ENCODE results near the gene TNFAIP2.
"Not testable (repeated sequence)": the region's sequence is repeated elsewhere in the genome, so short reads cannot be mapped to it uniquely, and the experiment has no call there.

The TNFAIP2 gene

DNA sequence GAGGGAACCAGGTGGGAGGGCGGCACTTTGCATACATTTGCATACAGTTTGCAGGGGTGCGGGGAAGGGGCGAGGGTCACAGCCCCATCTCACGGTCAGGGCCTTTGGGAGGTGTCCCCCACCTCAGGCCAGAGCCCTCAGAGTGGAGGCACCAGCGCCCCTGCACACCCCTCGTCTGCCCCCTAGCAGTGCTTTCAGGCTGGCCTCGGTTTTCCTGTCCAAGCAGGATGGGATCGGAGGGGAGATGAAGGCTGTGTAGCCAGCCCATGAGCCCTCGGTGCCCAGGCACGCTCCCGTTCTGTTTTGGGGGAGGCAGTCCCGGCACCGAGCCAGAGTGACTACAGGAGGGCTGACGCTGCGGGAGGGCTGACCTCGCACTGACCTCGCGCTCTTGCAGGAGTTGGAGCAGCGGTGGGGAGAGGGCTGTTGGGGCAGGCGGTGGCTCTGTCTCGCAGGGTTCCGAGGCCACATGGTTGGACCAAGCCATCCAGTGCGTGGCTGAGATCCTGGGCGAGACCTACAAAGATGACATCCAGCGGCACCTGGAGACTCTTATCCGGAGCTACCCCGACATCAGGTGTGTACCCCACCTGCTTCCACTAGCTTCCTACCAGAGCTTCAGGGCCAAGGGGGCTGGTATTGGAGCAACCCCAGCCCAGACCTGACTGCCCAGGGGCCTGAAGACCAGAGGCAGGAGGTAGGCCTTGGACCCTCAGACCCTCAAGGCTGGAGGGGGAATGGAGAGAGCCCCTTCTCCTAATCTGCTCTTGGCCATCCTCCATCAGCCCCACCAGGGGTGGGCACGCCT is 15.1 kb upstream of the TNFAIP2 start:
- no peak for DNase-seq

DNA sequence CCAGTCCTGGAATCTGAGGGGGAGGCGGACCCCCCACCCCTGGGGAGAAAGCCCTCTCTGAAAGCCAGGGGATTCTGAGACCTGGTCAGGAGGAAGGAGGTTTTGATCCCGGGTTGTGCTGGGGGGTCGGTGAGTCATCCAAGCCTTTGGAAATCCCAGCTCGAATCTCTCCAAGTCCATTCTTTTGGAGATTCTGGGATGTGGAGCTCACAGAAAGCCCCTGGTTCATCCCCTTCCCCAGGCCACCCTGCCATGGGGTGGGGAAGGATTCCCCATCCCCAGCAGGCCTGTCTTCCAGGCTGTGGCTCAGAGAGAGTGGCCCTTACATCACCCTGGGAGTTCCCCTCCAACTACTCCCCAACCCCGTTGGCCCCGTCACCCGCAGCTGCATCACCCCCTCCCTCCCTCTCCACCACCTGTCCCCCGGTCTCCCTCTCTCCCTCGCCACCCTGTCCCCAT is 14.5 kb upstream of the TNFAIP2 start:
- DNase-seq = no peak

DNA sequence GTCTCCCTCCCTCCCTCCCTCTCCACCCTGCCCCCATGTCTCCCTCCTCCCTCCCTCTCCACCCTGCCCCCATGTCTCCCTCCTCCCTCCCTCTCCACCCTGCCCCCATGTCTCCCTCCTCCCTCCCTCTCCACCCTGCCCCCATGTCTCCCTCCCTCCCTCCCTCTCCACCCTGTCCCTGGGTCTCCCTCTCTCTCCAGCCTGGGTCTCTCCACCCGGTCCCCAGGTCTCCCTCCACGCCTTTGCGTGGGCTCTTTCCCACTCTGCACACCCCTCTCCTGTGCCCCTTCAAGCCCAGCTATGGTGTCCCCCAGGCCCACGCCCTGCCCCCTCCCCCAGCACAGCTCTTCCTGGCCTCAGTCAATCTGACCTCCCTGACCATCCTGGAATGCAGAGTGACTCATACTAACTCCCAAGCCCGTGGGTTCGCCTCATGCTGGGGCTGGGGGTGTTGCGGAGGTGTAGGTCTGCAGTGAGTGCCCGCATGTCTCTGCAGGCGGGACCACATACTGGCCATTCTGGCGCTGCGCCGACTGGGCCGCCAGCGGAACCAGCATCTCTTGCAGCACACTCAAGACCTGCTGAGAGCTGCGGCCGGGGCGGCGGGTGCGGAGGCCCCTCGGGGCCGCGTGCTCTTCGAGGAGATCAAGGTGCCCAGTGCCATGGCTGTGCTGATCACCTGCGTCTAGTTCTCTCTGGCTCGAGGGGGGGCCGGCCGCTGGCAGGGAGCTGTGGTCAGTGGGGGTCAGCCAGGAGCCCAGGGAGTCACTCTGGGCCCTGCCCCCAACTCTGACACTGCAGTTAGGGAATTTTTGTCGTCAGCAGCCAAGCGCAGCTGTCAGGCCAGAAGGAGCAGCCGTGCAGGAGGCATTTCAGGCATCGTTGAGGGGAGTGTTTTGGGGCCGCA is 13.5 kb upstream of the TNFAIP2 start:
- DNase-seq = no peak

GRCh38 chr14:103110681-103111231 is 12.5 kb upstream of the TNFAIP2 start:
- no peak for DNase-seq

DNA sequence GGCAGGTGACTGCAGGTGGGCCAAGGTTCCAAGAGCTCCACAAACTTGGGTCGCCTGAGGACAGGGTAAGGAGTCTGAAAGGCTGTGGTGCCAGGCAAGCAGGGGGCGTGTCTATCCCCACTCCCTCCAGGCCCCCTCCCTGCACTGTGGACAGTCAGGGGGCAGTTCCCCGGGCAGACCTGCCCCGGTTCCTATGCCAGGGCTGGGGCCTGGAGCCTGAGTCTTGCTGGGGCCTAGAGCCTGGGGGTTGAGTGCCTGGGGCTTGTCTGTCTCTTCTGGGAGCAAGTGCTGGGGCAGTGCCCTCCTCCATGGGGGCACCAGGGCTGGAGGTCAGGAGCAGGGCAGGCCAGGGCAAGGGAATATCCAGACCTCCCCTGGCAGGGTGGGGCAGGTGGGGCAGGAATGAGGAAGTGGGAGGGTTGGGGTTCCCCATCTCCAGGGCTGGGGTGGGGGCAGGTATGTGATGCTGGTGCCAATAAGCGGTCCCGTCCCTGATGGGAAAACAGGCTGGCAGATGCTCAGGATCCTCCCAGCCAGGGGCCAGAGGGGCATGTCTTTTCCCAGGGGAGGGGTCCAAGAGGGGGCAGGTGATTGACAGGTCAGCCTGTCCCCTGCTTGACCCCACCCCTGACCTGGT is 11.9 kb upstream of the TNFAIP2 start:
- DNase-seq = no peak

GRCh38 chr14:103112400-103113243 is 10.6 kb upstream of the TNFAIP2 start:
- no peak for DNase-seq

DNA sequence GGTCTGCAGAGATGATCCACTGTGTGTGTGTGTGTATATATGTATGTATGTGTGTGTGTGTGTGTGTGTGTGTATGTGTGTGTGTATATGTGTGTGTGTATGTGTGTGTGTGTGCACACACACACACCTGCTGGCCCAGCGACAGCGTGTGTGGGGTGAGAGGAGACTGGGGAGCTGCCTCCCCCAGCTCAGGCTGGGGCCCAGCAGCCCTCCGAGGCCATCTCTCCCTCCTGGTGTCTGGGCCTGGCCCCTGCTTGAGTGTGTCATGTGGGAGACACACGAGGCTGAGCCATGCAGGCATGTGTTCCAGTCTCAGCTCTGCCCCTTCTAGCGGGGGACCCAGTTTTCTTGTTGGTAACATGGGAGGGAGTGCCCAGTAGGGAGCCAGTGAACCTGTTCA is 10.0 kb upstream of the TNFAIP2 start:
- DNase-seq = no peak

DNA sequence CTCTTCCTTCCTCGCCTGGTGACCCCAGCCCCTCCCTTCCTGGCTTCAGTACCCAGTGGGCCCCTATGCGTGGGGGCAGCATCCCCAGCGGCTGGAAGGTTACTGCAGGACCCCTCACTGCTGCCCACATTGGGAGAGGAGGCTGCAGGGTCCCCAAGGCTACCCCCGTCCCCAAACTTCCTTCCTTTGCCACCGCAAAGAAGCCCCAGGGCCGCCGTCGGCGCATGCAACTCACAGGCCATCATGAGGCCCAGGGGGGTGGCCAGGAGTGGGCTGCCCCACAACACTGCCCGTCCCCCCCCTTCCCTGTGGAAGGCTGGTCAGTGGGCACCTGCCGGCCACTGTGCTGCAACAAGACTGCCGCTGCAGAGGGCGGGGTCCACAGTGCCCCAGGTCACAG is 9.5 kb upstream of the TNFAIP2 start:
- DNase-seq = no peak

- DNase-seq = not testable (repeated sequence)
Measured at GRCh38 chr14:103115086-103115679, 8.1 kb upstream of the TNFAIP2 start.

- no peak for DNase-seq
Measured at GRCh38 chr14:103115845-103116572, 7.3 kb upstream of the TNFAIP2 start.

DNA sequence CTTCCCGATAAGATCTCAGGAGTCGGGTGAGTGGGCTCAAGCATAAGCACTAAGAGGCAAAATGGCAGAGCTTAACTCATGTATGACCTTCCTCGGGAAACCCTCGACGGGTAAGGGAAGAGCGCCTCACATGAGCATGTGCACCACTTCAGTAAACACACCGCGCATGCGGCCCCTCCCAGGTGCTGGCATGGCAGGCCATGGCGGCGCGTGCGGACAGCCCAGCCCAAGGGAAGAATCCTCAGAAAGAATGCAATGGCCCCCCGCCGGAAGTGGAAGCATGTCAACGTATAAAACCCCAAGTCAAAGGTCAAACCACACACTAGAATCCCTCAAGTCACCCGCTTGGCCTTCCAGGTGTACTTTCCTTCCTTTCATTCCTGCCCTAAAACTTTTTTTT is 6.6 kb upstream of the TNFAIP2 start:
- DNase-seq = no peak

- DNase-seq = not testable (repeated sequence)
Measured at GRCh38 chr14:103117499-103117898, 5.8 kb upstream of the TNFAIP2 start.

DNA sequence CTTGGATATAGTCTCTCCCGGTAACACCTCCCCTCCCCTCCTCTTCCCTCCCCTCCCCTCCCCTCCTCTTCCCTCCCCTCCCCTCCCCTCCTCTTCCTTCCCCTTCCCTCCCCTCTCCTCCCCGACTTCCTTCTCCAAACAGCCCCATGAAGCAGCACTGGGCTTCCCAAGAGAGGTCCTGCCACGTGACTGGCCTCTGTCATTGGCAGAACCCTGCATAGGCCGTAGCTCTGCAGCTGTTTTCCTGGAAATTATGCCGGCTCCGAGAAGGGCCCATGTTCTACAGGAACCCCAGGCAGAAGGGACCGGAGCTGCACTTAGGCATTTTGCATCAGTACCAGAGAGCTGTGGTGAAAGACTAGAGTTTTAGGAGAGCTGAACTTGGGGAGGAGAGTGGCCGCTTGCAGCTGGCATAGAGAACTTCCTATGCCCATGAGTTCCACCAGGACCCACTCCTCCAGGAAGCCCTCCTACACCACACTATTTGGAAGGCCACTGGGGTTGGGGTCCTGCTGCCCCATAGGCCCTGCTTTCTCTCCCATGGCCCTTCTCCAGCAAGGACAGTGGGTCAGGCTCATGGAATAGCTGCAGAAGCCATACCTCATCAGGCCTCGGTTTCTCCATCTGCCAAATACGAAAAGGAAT is 5.1 kb upstream of the TNFAIP2 start:
- DNase-seq = no peak

GRCh38 chr14:103118663-103119404 is 4.4 kb upstream of the TNFAIP2 start:
- DNase-seq = no peak

- not testable (repeated sequence) for DNase-seq
Measured at GRCh38 chr14:103119527-103119926, 3.7 kb upstream of the TNFAIP2 start.

DNA sequence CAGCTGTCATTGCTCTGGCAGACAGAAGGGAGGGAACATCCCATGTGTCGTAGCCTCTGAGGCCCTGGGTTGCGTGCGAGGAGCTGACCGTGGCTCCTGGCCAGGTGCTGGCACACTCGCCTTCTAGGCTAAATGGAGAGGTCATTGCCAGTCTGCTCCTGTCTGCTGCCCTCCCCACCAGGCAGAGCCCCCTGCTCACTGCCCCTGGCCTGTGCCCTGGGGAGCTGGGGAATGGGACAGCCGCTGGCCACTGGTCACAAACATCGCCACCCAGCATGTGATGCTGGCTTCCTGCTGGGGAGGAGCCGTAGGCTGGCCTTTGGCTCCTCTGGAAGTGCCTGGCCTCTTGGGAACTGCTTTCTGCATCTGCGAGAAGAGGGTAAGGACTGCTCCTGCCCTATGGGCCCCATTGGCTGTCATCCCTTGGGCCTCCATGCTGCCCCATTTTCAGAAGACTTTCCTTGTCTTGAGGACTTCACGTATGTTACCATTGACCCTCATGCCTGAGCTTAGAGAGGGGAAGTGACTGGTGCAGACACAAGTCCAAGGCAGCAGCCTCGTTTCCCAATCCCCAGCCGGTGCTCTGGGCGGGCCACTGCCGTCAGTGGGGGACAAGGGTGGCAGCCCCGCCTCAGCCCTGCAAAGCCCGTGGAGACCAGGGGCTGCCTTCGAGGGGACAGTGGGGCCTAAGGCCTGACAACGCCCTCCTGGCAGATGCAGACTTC is 2.0 kb upstream of the TNFAIP2 start:
- DNase-seq = no peak

DNA sequence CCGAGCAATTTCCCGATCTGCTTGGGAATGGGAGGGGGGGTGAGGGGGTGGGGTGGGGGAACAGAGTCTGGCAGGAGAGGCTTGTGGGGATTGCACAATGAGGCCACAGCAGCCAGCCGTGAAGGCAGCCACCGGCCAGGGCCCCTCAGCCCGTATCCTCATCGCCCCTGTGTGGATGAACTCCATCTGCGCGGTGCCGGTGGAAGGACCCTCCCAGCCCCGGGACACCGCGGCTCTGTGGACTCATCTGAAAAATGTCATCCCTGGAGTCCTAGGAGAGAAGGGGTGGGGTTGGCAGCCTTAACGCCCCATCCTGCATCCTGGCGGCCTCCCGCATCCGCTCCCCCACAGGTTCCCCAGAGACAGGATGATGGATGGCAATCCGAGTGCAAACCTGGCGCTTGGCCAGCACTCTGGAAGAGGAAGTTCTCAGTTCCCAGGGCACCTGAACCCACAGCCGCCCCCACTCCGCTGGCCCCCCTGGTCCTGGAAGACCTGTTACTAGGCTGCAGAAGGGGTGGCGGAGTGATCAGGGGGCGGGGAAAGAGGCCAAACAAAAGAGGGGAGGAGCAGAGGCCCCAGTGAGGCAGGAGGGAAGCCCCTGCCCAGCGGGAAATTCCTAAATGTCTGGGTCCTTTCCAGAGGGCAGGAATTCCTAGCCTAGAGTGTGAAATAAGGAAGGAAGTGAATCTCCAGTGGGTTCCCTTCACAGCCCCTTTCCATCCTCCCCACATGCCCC is 1.2 kb upstream of the TNFAIP2 start:
- DNase-seq = no peak

DNA sequence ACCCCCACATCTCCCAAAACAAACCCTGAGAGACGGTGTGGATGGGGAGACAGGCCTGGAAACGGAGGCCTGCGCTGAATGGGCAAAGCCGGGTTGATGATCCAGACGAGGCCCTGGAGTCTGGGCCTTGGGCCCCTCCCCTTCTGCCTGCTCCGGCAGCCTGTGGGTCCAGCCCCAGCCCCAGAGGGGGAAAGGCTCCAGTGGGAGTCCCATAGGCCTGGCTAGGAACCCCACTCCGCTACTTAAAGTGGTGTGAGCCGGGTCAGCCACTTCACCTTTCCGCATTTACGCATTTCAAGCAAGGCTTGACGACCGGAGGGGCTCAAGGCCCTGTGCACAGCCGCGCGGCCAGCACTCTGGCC is 695 bp upstream of the TNFAIP2 start:
- DNase-seq = no peak

Measured in effector CD4-positive, alpha-beta T cell (primary cell).